Measurements from ENCODE around the gene PIH1D2.

PIH1D2 gene

DNA sequence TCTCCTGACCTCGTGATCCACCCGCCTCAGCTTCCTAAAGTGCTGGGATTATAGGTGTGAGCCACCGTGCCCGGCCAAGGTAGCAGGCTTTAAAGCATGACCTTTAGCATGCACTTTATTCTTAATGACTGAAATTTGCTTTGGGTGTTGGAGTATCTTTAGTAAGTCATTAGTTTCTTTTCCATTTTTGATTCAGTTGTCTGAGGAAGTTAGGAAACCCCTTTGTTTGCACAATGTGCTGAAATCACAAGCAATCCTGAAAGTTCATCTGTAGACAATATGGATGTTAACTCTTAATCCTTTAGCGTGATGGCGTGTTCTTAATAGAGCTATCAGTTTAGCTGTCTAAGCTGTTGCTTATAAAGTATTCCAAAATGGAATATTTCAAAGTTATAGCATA is 29.6 kb upstream of the PIH1D2 start:
- ATAC-seq: no peak
- no peak for TF ChIP-seq GLIS3 (CRISPR knock-in tag; IDR thresholded peaks at IDR 0.05)
- TF ChIP-seq TCF4 (CRISPR knock-in tag; IDR thresholded peaks at IDR 0.05; ENCODE audit: borderline replicate concordance): no peak
- TF ChIP-seq ZNF70 (CRISPR knock-in tag; IDR thresholded peaks at IDR 0.05): no peak
- TF ChIP-seq, protein P1, sequence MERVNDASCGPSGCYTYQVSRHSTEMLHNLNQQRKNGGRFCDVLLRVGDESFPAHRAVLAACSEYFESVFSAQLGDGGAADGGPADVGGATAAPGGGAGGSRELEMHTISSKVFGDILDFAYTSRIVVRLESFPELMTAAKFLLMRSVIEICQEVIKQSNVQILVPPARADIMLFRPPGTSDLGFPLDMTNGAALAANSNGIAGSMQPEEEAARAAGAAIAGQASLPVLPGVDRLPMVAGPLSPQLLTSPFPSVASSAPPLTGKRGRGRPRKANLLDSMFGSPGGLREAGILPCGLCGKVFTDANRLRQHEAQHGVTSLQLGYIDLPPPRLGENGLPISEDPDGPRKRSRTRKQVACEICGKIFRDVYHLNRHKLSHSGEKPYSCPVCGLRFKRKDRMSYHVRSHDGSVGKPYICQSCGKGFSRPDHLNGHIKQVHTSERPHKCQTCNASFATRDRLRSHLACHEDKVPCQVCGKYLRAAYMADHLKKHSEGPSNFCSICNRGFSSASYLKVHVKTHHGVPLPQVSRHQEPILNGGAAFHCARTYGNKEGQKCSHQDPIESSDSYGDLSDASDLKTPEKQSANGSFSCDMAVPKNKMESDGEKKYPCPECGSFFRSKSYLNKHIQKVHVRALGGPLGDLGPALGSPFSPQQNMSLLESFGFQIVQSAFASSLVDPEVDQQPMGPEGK (CRISPR knock-in tag; IDR thresholded peaks at IDR 0.05; ENCODE audit: borderline replicate concordance): no peak
- no peak for TF ChIP-seq ARNTL (CRISPR knock-in tag; IDR thresholded peaks at IDR 0.05; ENCODE audit: borderline replicate concordance, low read depth)
- TF ChIP-seq, protein P2, sequence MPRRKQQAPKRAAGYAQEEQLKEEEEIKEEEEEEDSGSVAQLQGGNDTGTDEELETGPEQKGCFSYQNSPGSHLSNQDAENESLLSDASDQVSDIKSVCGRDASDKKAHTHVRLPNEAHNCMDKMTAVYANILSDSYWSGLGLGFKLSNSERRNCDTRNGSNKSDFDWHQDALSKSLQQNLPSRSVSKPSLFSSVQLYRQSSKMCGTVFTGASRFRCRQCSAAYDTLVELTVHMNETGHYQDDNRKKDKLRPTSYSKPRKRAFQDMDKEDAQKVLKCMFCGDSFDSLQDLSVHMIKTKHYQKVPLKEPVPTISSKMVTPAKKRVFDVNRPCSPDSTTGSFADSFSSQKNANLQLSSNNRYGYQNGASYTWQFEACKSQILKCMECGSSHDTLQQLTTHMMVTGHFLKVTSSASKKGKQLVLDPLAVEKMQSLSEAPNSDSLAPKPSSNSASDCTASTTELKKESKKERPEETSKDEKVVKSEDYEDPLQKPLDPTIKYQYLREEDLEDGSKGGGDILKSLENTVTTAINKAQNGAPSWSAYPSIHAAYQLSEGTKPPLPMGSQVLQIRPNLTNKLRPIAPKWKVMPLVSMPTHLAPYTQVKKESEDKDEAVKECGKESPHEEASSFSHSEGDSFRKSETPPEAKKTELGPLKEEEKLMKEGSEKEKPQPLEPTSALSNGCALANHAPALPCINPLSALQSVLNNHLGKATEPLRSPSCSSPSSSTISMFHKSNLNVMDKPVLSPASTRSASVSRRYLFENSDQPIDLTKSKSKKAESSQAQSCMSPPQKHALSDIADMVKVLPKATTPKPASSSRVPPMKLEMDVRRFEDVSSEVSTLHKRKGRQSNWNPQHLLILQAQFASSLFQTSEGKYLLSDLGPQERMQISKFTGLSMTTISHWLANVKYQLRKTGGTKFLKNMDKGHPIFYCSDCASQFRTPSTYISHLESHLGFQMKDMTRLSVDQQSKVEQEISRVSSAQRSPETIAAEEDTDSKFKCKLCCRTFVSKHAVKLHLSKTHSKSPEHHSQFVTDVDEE (CRISPR knock-in tag; IDR thresholded peaks at IDR 0.05): no peak
- TF ChIP-seq ZNF8 (CRISPR knock-in tag; IDR thresholded peaks at IDR 0.05): no peak
- TF ChIP-seq PPARA (CRISPR knock-in tag; IDR thresholded peaks at IDR 0.05; ENCODE audit: borderline replicate concordance): no peak
- no peak for TF ChIP-seq OSR1 (CRISPR knock-in tag; IDR thresholded peaks at IDR 0.05)
- TF ChIP-seq RARB (CRISPR knock-in tag; IDR thresholded peaks at IDR 0.05): no peak
- TF ChIP-seq ZNF565 (CRISPR knock-in tag; conservative IDR thresholded peaks at IDR 0.05; ENCODE audit: low read depth): no peak
- TF ChIP-seq, protein P3, sequence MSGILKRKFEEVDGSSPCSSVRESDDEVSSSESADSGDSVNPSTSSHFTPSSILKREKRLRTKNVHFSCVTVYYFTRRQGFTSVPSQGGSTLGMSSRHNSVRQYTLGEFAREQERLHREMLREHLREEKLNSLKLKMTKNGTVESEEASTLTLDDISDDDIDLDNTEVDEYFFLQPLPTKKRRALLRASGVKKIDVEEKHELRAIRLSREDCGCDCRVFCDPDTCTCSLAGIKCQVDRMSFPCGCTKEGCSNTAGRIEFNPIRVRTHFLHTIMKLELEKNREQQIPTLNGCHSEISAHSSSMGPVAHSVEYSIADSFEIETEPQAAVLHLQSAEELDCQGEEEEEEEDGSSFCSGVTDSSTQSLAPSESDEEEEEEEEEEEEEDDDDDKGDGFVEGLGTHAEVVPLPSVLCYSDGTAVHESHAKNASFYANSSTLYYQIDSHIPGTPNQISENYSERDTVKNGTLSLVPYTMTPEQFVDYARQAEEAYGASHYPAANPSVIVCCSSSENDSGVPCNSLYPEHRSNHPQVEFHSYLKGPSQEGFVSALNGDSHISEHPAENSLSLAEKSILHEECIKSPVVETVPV (CRISPR knock-in tag; IDR thresholded peaks at IDR 0.05): no peak
- no peak for TF ChIP-seq ZC3H10 (CRISPR knock-in tag; IDR thresholded peaks at IDR 0.05)
- TF ChIP-seq, protein P4, sequence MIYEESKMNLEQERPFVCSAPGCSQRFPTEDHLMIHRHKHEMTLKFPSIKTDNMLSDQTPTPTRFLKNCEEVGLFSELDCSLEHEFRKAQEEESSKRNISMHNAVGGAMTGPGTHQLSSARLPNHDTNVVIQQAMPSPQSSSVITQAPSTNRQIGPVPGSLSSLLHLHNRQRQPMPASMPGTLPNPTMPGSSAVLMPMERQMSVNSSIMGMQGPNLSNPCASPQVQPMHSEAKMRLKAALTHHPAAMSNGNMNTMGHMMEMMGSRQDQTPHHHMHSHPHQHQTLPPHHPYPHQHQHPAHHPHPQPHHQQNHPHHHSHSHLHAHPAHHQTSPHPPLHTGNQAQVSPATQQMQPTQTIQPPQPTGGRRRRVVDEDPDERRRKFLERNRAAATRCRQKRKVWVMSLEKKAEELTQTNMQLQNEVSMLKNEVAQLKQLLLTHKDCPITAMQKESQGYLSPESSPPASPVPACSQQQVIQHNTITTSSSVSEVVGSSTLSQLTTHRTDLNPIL (CRISPR knock-in tag; IDR thresholded peaks at IDR 0.05; ENCODE audit: low read depth): no peak
- TF ChIP-seq ZFP3 (CRISPR knock-in tag; IDR thresholded peaks at IDR 0.05): no peak

DNA sequence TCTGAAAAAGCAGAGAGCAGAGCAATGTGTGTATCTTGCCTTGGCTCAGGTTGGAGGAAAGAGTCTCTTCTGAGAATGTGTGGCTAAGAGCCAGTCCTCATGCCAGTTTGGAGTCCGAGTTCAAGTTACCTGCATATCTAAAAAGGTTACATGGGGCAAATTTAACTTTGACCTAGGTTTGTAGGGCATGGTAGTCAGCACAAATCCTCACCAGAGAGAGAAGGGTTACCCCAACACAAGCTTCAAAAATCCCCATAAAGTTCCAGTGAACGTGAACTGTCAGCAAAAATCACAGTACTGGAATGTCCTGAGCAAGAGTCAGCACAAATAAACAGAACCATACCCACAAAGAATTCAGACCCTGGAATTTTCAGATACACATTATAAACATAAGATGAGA is 26.6 kb upstream of the PIH1D2 start:
- TF ChIP-seq, protein P2 (CRISPR knock-in tag; IDR thresholded peaks at IDR 0.05): no peak
- TF ChIP-seq, protein P4 (CRISPR knock-in tag; IDR thresholded peaks at IDR 0.05; ENCODE audit: low read depth): no peak
- TF ChIP-seq ZFP30 (CRISPR knock-in tag; IDR thresholded peaks at IDR 0.05) (no peak), ZNF70 (CRISPR knock-in tag; IDR thresholded peaks at IDR 0.05) (no peak), ARNTL (CRISPR knock-in tag; IDR thresholded peaks at IDR 0.05; ENCODE audit: borderline replicate concordance, low read depth) (no peak), GLIS3 (CRISPR knock-in tag; IDR thresholded peaks at IDR 0.05) (no peak), ZFP3 (CRISPR knock-in tag; IDR thresholded peaks at IDR 0.05) (no peak), TOX (CRISPR knock-in tag; IDR thresholded peaks at IDR 0.05; ENCODE audit: borderline replicate concordance) (no peak), SNAI2 (CRISPR knock-in tag; IDR thresholded peaks at IDR 0.05) (no peak), CSDC2 (CRISPR knock-in tag; IDR thresholded peaks at IDR 0.05) (no peak), PPARA (CRISPR knock-in tag; IDR thresholded peaks at IDR 0.05; ENCODE audit: borderline replicate concordance) (no peak), ZNF565 (CRISPR knock-in tag; conservative IDR thresholded peaks at IDR 0.05; ENCODE audit: low read depth) (no peak), ISL1 (CRISPR knock-in tag; IDR thresholded peaks at IDR 0.05) (no peak)
- TF ChIP-seq, protein P1 (CRISPR knock-in tag; IDR thresholded peaks at IDR 0.05; ENCODE audit: borderline replicate concordance): no peak
- TF ChIP-seq, protein P3 (CRISPR knock-in tag; IDR thresholded peaks at IDR 0.05): no peak
- TF ChIP-seq, protein P5, sequence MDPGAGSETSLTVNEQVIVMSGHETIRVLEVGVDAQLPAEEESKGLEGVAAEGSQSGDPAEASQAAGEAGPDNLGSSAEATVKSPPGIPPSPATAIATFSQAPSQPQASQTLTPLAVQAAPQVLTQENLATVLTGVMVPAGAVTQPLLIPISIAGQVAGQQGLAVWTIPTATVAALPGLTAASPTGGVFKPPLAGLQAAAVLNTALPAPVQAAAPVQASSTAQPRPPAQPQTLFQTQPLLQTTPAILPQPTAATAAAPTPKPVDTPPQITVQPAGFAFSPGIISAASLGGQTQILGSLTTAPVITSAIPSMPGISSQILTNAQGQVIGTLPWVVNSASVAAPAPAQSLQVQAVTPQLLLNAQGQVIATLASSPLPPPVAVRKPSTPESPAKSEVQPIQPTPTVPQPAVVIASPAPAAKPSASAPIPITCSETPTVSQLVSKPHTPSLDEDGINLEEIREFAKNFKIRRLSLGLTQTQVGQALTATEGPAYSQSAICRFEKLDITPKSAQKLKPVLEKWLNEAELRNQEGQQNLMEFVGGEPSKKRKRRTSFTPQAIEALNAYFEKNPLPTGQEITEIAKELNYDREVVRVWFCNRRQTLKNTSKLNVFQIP (CRISPR knock-in tag; IDR thresholded peaks at IDR 0.05; ENCODE audit: borderline replicate concordance, low read depth): no peak

More for the DNA sequence above, 26.6 kb upstream of the PIH1D2 start:
- ATAC-seq: no peak

Measured in SK-N-SH treated with all-trans-retinoic acid at 6 μM for 48 hours (cell line).